Prostate gland (tissue), 2 donors: ENCODE data around the gene ZNF862.

Source experiments
- CTCF ChIP-seq, 4 experiments: fragments of 200-600 bp in 2 of 4; fragments of 450-650 bp in 2 of 4; sonication (generic) in 2 of 4; IDR thresholded peaks; 1 replicate in 3 of 4; 2 replicates in 1 of 4; pipeline ENCODE4 v1.5.1; 2016 to 2019; ENCODE audit warnings: antibody characterized with exemption in 4 of 4, mild to moderate bottlenecking in 2 of 4, moderate library complexity in 2 of 4
- POLR2A ChIP-seq: fragments of 450-650 bp; IDR thresholded peaks from one replicate; pipeline ENCODE4 v1.6.1; 2016; ENCODE audit warnings: antibody characterized with exemption, mild to moderate bottlenecking

GRCh38 chr7:149859876-149860275 lies 21.7 kb downstream of the ZNF862 start:
- TF ChIP-seq CTCF (IDR thresholded peaks at IDR 0.05) (no peak), POLR2A (no peak)
